SJSA1 (cell line): ENCODE data around the gene LGALS3. TPM values are rescaled to one million over a fixed set of nuclear protein-coding genes. Genes with fewer than 3 reads are reported as not detected.

Source experiments
- DNase-seq, 2 experiments: peaks; one replicate each; pipeline ENCODE4 v3.0.0-alpha.2; 2015 to 2020; ENCODE audit warnings: low spot score in 2 of 2, low read depth in 1 of 2
- H3K27ac ChIP-seq: fragments of 250-450 bp; sonication (Bioruptor Pico); 2 replicates; pipeline ENCODE4 v1.5.1; 2020; ENCODE audit warnings: mild to moderate bottlenecking, moderate library complexity
- H3K27me3 ChIP-seq: fragments of 250-450 bp; sonication (Bioruptor Pico); replicated peaks from 2 replicates; pipeline ENCODE4 v1.5.1; 2020; ENCODE audit warnings: mild to moderate bottlenecking, moderate library complexity
- H3K36me3 ChIP-seq: fragments of 250-450 bp; sonication (Bioruptor Pico); 2 replicates; pipeline ENCODE4 v1.5.1; 2020; ENCODE audit warnings: mild to moderate bottlenecking
- H3K4me1 ChIP-seq: fragments of 250-450 bp; sonication (Bioruptor Pico); replicated peaks from 2 replicates; pipeline ENCODE4 v1.6.1; 2021; ENCODE audit warnings: mild to moderate bottlenecking
- H3K4me3 ChIP-seq: fragments of 250-450 bp; sonication (Bioruptor Pico); 2 replicates; pipeline ENCODE4 v1.5.1; 2020; ENCODE audit warnings: mild to moderate bottlenecking
- H3K9me3 ChIP-seq: fragments of 250-450 bp; sonication (Bioruptor Pico); replicated peaks from 2 replicates; pipeline ENCODE4 v1.5.1; 2020; ENCODE audit warnings: mild to moderate bottlenecking
- total RNA-seq: library from RNA; depleted of rRNA; stranded (reverse); fragments of >200 nt; shearing (Covaris generic); gene quantifications from 2 replicates; pipeline ENCODE4 v1.2.3, GENCODE V29; 2014

The LGALS3 gene
- total RNA-seq, 1 experiment from 2014 or later: 310 TPM

DNA sequence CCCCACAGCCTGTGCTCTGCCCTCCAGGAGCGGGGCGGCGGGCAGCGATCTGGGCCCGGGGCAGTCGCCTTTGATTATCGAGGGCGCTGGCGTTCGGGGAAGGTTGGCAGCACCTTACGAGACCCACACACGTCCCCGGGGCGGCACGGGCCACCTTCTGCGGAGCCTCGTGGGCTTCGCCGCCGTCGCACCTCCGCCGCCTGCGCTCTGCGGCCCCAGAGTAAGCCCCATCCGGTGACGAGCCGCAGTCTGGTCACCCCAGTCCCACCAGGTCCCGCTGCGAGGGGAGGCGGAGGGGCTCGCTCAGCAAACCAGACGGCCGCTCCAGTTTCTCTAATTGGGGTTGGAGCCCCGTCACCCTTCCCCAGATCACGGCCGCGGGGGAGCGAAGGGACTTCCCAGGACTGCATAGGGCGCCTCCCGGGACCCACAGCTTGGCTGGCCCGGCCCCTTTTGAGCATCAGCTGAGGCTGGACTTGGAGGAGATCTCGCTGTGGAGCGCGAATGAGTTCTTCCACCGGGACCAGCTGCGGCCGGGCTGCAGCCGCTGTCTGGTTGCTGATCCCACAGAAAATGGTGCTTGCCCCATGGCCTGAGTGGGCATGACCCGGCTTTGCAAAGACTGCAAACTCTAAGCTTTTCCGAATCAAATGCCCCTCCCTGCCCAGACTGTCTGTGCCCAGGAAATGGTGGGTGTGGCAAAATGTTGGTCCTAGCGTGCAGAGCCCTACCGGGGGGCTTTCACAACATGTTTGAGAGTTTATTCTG is 560 bp downstream of the LGALS3 start:
- no peaks in the 10 kb centered on the region for H3K9me3 ChIP-seq
- H3K36me3 ChIP-seq: peaks cover 36% of the 10 kb centered on the region
- DNase-seq: peak; percentile 67 to 75
- peak overlapping the region; percentile 66 for H3K27ac ChIP-seq
- H3K27me3 ChIP-seq: no peaks in the 10 kb centered on the region
- H3K4me3 ChIP-seq: peak overlapping the region; percentile 80
- peaks cover 70% of the 10 kb centered on the region for H3K4me1 ChIP-seq

DNA sequence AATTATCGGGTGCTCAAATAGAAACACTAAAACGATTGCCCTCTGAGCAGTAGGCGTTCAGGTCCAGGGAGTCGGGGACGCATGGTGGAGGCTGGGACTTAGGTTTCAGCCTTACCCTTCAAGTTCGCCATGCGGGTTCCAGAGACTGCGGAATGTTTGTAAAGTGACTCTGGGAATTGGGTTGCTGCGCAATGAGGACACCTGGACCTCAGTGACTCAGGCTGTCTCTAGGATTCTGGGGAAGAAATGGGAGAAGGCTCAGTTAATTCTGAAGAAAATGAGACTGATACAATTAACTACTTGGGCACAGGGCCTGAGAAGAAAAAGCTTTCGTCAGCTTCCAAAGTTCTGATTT is 1.1 kb downstream of the LGALS3 start:
- H3K27ac ChIP-seq: peak overlapping the region; percentile 66
- H3K27me3 ChIP-seq: no peaks in the 10 kb centered on the region
- peak in 1 of 2 experiments; percentile 50 for DNase-seq
- no peaks in the 10 kb centered on the region for H3K9me3 ChIP-seq
- H3K4me1 ChIP-seq: peaks cover 70% of the 10 kb centered on the region
- H3K4me3 ChIP-seq: peak overlapping the region; percentile 80
- peaks cover 40% of the 10 kb centered on the region for H3K36me3 ChIP-seq

DNA sequence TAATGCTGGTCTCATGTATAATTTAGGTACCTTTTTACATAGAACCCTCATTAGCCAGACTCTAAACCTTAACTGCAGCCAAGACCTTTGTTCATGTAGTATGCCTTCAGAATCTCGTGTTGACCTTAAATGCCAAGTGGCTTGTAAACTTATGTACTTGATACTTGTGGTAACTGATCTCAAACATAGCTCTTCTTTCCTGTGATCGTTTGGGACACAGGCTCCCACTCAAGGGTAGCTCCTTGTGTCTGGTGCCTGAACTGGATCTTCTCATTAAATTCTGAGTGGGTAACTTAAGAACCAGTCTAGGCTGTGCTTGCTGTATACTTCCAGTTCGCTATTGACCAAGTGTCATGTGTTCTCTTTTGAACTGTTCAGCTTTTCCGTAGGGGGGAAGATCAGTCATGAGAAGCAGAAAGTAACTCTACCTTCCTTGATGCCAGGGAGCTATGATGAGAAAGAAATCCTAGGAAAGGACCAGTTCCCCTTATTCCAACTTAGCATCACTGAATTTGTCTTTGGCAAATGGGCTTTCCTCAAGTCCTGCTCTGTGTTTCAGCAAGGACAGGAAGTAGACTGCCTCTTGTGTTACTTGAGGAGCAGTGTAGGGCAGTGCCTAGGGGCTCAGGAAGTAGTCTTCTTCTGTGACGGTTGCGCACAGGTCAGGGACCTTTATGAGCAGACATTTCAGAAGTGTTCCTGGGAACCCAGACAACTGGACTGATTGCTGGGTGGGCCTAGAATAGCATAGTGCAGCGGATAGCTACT is 2.5 kb downstream of the LGALS3 start:
- no peak for DNase-seq
- H3K36me3 ChIP-seq: peaks cover 40% of the 10 kb centered on the region
- H3K27ac ChIP-seq: no peak overlapping the region
- H3K27me3 ChIP-seq: no peaks in the 10 kb centered on the region
- H3K9me3 ChIP-seq: no peaks in the 10 kb centered on the region
- H3K4me3 ChIP-seq: peak overlapping the region; percentile 80; the same call in 1 of the 2 replicates
- peaks cover 59% of the 10 kb centered on the region for H3K4me1 ChIP-seq

DNA sequence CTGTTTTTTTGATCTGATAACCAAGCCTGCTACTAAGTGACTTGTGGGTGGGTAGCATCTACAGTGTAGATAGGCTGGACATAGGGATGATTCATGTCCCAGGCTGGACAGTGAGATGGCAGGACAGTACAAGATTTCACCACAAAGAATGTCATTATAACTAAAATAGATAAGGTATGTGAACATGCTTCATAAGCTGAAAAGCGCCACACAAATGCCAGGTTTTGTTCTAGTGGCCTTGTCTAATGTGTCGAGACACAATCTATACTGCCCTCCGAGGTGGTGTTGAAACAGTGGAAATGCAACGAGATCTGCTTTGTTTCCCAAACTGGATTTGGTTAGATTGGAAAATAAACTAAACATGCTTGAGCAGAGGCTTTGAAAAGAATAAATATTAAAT is 4.4 kb downstream of the LGALS3 start:
- Histone ChIP-seq H3K27ac (peak overlapping the region; percentile 6; the same call in 1 of the 2 replicates), H3K4me1 (peaks cover 46% of the 10 kb centered on the region), H3K27me3 (no peaks in the 10 kb centered on the region), H3K36me3 (peaks cover 56% of the 10 kb centered on the region), H3K4me3 (no peak overlapping the region), H3K9me3 (no peaks in the 10 kb centered on the region)
- DNase-seq: peak; percentile 56 to 60

DNA sequence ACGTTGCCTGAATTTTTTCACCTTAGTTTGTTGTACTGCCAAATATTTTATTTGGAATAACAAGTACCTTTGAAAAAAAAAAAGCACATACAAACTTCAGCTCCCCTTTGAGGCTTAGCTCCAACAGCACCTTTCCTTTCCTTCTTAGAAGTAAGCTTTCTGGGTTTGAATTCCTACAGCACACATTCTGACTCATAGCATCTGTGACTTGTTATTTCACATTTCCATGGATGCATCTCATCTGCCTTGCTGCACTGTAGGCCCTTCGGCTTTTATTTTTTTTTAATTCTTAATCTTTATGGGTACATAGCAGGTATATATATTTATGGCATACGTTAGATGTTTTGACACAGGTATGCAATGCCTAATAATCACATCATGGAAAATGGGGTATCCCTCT is 7.2 kb downstream of the LGALS3 start:
- H3K27me3 ChIP-seq: no peaks in the 10 kb centered on the region
- no peaks in the 10 kb centered on the region for H3K9me3 ChIP-seq
- DNase-seq: no peak
- no peak overlapping the region for H3K27ac ChIP-seq
- H3K4me1 ChIP-seq: peaks cover 30% of the 10 kb centered on the region
- H3K36me3 ChIP-seq: peaks cover 77% of the 10 kb centered on the region
- no peak overlapping the region for H3K4me3 ChIP-seq

DNA sequence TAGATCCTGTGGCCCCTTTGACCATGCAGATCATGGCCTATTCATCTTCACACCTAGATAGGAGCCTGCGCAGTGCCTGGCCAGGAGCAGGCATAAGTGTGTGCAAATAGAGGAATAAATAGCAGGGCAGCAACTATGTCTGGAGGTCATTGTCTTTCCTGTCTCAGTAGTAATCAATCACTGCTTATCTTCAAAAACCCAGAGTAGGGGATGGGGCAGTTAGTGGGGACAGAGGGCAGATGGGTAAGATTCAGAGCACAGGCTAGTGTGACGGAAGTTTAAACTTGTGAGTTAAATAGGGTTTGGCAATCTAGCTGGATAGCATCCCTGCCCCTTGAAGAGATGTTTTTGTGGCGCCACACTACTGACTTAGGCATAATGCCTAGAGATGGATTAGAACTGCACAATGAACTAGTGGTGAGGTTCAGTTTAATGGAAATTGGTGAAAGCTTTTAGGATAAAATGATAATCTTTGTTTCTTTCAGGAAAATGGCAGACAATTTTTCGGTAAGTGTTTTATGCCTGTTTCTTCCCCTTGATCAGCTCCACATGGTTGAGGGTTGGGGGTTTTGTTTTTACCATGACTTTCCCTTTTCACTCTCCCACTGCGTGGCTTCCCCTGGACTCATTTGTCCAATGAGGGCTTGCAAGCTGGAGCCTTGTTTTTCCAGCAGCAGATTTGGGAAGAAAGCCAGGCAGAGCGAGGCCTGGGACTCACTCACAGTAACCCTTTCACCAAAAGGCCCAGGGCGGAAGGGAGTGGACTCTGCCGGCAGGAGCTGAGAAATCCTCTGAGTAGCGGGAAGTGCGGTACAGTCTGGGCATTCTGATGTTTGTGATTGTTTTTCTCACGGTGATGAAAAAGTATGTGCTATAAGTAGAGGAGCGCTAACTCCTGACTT is 8.1 kb downstream of the LGALS3 start:
- H3K36me3 ChIP-seq: peaks cover 78% of the 10 kb centered on the region
- peaks cover 21% of the 10 kb centered on the region for H3K4me1 ChIP-seq
- H3K9me3 ChIP-seq: no peaks in the 10 kb centered on the region
- no peak overlapping the region for H3K4me3 ChIP-seq
- no peaks in the 10 kb centered on the region for H3K27me3 ChIP-seq
- no peak overlapping the region for H3K27ac ChIP-seq
- no peak for DNase-seq

DNA sequence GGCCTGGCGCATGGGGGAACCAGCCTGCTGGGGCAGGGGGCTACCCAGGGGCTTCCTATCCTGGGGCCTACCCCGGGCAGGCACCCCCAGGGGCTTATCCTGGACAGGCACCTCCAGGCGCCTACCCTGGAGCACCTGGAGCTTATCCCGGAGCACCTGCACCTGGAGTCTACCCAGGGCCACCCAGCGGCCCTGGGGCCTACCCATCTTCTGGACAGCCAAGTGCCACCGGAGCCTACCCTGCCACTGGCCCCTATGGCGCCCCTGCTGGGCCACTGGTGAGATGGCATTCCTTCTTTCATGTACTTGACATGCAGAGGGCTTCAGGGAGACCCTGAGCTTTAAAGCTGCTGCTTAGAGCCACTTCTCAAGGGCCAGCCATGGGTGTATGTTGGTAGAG is 9.0 kb downstream of the LGALS3 start:
- peaks cover 79% of the 10 kb centered on the region for H3K36me3 ChIP-seq
- H3K27ac ChIP-seq: no peak overlapping the region
- DNase-seq: no peak

DNA sequence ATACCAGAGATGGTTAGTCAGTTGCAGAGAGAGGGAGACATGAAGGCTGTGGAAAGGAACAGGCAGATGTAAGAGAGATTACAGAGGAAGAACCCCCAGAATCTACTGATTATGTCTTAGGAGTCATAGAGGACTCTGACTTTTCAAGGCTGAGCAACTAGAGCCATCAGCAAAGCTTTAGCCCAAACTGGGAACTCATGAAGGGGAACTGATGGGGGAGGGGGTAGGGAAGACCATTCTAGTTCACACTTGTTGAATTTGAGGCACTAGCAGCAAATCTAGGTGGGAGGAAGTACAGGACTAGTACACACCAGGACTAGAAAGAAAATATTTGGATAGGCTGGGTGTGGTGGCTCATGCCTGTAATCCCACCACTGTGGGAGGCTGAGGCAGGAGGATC is 10.1 kb downstream of the LGALS3 start:
- no peak for DNase-seq
- Histone ChIP-seq H3K27me3 (no peaks in the 10 kb centered on the region), H3K9me3 (no peaks in the 10 kb centered on the region), H3K4me3 (no peak overlapping the region), H3K4me1 (peaks cover 1% of the 10 kb centered on the region), H3K27ac (no peak overlapping the region), H3K36me3 (peaks cover 79% of the 10 kb centered on the region)

More for the DNA sequence above, 9.0 kb downstream of the LGALS3 start:
- Histone ChIP-seq H3K27me3 (no peaks in the 10 kb centered on the region), H3K9me3 (no peaks in the 10 kb centered on the region), H3K4me3 (no peak overlapping the region), H3K4me1 (peaks cover 12% of the 10 kb centered on the region)

DNA sequence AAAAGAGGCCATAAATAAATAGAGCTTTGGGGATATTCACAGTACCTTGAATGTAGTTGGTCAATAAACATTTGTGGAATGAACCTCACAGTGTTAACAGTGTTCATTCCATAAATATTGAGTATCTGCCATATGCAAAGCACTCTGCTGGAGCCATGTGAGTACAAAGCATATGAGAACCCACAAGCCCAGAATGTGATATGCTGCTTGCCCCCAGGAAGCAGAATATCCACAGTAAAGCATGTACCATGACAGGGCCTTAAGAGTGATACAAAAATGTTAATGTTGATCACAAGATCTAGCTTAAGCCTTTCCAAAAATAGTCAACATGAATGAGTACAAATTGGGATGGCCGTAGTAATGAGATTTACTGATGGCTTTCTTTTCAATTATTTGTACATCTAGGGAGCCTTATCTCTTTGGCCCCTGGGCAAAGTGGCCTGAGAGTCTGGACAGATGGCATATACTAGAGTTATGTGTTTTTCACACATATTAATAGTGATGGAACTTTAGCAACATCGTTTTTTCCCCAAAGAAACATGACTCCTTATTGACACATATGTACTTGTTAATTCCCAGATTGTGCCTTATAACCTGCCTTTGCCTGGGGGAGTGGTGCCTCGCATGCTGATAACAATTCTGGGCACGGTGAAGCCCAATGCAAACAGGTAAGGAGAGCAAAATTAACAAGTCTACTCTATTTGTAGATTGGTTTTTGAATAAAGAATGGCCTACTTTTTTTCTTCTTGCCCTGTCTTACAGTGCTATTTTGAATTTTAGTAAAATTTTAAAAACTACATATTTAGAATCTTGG is 10.9 kb downstream of the LGALS3 start:
- Histone ChIP-seq H3K27me3 (no peaks in the 10 kb centered on the region), H3K4me1 (no peaks in the 10 kb centered on the region), H3K4me3 (no peak overlapping the region), H3K27ac (no peak overlapping the region), H3K9me3 (no peaks in the 10 kb centered on the region), H3K36me3 (peaks cover 78% of the 10 kb centered on the region)
- no peak for DNase-seq

DNA sequence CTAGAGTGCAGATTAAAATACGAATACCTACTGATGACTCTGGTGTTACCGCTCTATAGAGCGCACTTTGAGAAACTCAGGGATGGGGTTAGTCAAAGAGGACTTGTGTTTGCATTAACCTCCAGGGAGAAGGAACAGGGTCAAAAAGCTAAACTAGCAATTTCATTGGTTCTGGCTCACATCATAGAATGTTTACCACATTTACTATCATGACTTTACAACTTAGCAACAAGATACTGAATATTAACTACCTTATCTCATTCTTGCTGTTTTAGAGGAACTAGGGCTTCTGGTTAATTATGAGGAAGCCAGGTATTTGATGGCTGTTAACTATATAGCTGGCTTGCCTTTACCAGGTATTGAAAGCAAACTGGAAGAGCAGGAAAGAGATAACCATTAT is 12.8 kb downstream of the LGALS3 start:
- Histone ChIP-seq H3K4me1 (no peaks in the 10 kb centered on the region), H3K9me3 (no peaks in the 10 kb centered on the region), H3K36me3 (peaks cover 96% of the 10 kb centered on the region), H3K4me3 (no peak overlapping the region), H3K27ac (no peak overlapping the region), H3K27me3 (no peaks in the 10 kb centered on the region)
- DNase-seq: no peak

DNA sequence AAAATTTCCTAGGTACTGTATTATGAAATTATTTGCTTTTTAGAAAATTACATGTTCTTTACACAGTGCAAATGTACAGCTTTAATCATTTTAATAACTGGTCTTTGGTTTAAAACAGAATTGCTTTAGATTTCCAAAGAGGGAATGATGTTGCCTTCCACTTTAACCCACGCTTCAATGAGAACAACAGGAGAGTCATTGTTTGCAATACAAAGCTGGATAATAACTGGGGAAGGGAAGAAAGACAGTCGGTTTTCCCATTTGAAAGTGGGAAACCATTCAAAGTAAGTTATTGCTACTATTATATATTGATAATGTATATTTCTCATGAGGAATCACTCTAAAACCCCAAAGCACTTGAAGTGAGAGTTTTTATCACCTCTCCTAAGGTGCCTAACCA is 13.4 kb downstream of the LGALS3 start:
- Histone ChIP-seq H3K4me1 (no peaks in the 10 kb centered on the region), H3K9me3 (no peaks in the 10 kb centered on the region), H3K27me3 (no peaks in the 10 kb centered on the region), H3K4me3 (no peak overlapping the region), H3K27ac (no peak overlapping the region), H3K36me3 (peaks cover 96% of the 10 kb centered on the region)
- no peak for DNase-seq

DNA sequence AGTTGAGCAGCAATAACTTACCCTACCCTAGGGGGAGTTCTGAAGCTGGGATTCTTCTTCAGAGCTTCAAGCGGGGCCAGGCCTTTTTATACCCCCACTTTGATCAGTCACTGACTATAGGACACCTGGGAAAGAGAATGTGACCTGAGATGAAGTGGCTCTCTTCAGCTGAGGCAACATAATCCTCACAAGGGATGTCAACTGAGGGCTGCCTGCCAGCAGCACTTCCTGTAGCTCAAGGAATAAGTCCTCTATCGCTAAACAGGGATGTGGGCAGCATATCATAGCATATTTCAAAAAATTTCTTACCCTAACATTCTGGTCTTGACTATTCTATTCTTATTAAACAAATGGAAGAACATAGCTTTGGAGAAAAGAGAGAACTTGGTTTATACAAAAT is 17.4 kb downstream of the LGALS3 start:
- Histone ChIP-seq H3K36me3 (peaks cover 91% of the 10 kb centered on the region), H3K4me1 (no peaks in the 10 kb centered on the region), H3K27me3 (no peaks in the 10 kb centered on the region), H3K4me3 (no peak overlapping the region), H3K27ac (no peak overlapping the region), H3K9me3 (no peaks in the 10 kb centered on the region)
- DNase-seq: no peak

DNA sequence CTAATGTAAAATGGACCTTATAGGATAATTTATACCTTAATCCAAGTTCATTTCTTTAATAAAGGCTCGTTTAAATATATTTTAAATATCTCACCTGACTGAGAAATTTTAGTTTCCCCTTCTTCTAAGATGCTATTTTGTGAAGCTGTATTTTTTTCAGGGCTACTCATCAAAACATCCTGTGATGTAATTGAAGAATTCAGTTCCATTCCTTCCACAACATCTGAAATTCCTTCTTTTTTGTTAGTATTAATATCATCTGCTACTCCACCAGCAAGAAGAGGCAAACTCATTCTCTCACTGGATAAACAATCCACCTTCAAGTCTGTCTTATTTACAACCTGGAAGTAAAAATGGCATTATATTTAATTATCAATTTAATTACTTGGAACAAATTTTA is 22.5 kb downstream of the LGALS3 start:
- H3K9me3 ChIP-seq: no peaks in the 10 kb centered on the region
- no peaks in the 10 kb centered on the region for H3K27me3 ChIP-seq
- peaks cover 93% of the 10 kb centered on the region for H3K36me3 ChIP-seq
- peaks cover 15% of the 10 kb centered on the region for H3K4me1 ChIP-seq
- no peak for DNase-seq
- H3K27ac ChIP-seq: peak overlapping the region; percentile 46
- no peak overlapping the region for H3K4me3 ChIP-seq
